IPS DF 6.9 (cell line): ENCODE results near the gene SLC17A9.

Source experiments
- DNase-seq: peaks from one replicate; pipeline ENCODE4 v3.0.0-alpha.2; 2013; ENCODE audit warnings: low read depth, low spot score
- H3K27ac ChIP-seq: one replicate; pipeline ENCODE4 v1.5.1; 2013; ENCODE audit warnings: low read length, control low read depth
- H3K27me3 ChIP-seq: 2 replicates; pipeline ENCODE4 v1.6.1; 2013; ENCODE audit warnings: mild to moderate bottlenecking, low read length; ENCODE audit not compliant: control insufficient read depth, insufficient read depth
- H3K36me3 ChIP-seq: 2 replicates; pipeline ENCODE4 v1.6.1; 2013; ENCODE audit warnings: low read length; ENCODE audit not compliant: control insufficient read depth, insufficient read depth
- H3K4me1 ChIP-seq: 2 replicates; pipeline ENCODE4 v1.6.1; 2013; ENCODE audit warnings: low read length; ENCODE audit not compliant: control insufficient read depth, insufficient read depth
- H3K4me3 ChIP-seq: 2 replicates; pipeline ENCODE4 v1.5.1; 2013; ENCODE audit warnings: mild to moderate bottlenecking, low read length
- H3K9me3 ChIP-seq: 2 replicates; pipeline ENCODE4 v1.6.1; 2013; ENCODE audit warnings: low read length, inconsistent platforms; ENCODE audit not compliant: control insufficient read depth, insufficient read depth
- WGBS: extraction: QIAGEN DNeasy Blood & Tissue Kit; methylation state at CpG from one replicate; pipeline ENCODE4 v1.1.7; 2013; ENCODE audit warnings: mixed read lengths, missing lambda C conversion rate; ENCODE audit not compliant: insufficient read length, insufficient coverage; 5-methylcytosine and 5-hydroxymethylcytosine counted together

The SLC17A9 gene

GRCh38 chr20:63007646-63008488 is 55.4 kb downstream of the SLC17A9 start:
- DNase-seq, result no peak
- H3K9me3 ChIP-seq, result no peaks in the 10 kb centered on the region
- no peak overlapping the region for H3K4me3 ChIP-seq
- H3K27ac ChIP-seq, result no peak overlapping the region
- H3K27me3 ChIP-seq, result peaks cover 53% of the 10 kb centered on the region
- no peaks in the 10 kb centered on the region for H3K36me3 ChIP-seq
- peaks cover 9% of the 10 kb centered on the region for H3K4me1 ChIP-seq
- no CpG with 5 or more reads among the region's 46 CpGs for WGBS

GRCh38 chr20:63008541-63009044 is 56.1 kb downstream of the SLC17A9 start:
- Histone ChIP-seq H3K36me3 (no peaks in the 10 kb centered on the region), H3K4me1 (peaks cover 6% of the 10 kb centered on the region), H3K27me3 (peaks cover 48% of the 10 kb centered on the region), H3K9me3 (no peaks in the 10 kb centered on the region), H3K4me3 (no peak overlapping the region), H3K27ac (no peak overlapping the region)
- no peak for DNase-seq
- no CpG with 5 or more reads among the region's 21 CpGs for WGBS

- peaks cover 4% of the 10 kb centered on the region; the same call in 1 of the 2 replicates for H3K4me1 ChIP-seq
- no peak overlapping the region for H3K27ac ChIP-seq
- no CpG with 5 or more reads among the region's 54 CpGs for WGBS
- no peaks in the 10 kb centered on the region for H3K9me3 ChIP-seq
- H3K4me3 ChIP-seq, result no peak overlapping the region
- H3K27me3 ChIP-seq, result peaks cover 44% of the 10 kb centered on the region
- DNase-seq, result no peak
- no peaks in the 10 kb centered on the region for H3K36me3 ChIP-seq
Measured at GRCh38 chr20:63009045-63009961, 56.8 kb downstream of the SLC17A9 start.

- Histone ChIP-seq H3K4me3 (no peak overlapping the region), H3K27ac (no peak overlapping the region), H3K4me1 (peaks cover 6% of the 10 kb centered on the region; the same call in 1 of the 2 replicates), H3K27me3 (peaks cover 36% of the 10 kb centered on the region), H3K9me3 (no peaks in the 10 kb centered on the region), H3K36me3 (no peaks in the 10 kb centered on the region)
- DNase-seq, result no peak
- no CpG with 5 or more reads among the region's 30 CpGs for WGBS
Measured at GRCh38 chr20:63009988-63010769, 57.7 kb downstream of the SLC17A9 start.

- no peaks in the 10 kb centered on the region for H3K36me3 ChIP-seq
- no peak overlapping the region for H3K27ac ChIP-seq
- peaks cover 20% of the 10 kb centered on the region for H3K27me3 ChIP-seq
- H3K4me1 ChIP-seq, result peaks cover 8% of the 10 kb centered on the region; the same call in 1 of the 2 replicates
- H3K9me3 ChIP-seq, result no peaks in the 10 kb centered on the region
- H3K4me3 ChIP-seq, result no peak overlapping the region
- no CpG with 5 or more reads among the region's 3 CpGs for WGBS
- no peak for DNase-seq
Measured at GRCh38 chr20:63011798-63012197, 59.3 kb downstream of the SLC17A9 start.

GRCh38 chr20:63013207-63013606 is 60.7 kb downstream of the SLC17A9 start:
- DNase-seq, result no peak
- no peaks in the 10 kb centered on the region for H3K9me3 ChIP-seq
- H3K4me1 ChIP-seq, result peaks cover 7% of the 10 kb centered on the region; the same call in 1 of the 2 replicates
- no peaks in the 10 kb centered on the region for H3K36me3 ChIP-seq
- no peak overlapping the region for H3K4me3 ChIP-seq
- no peak overlapping the region for H3K27ac ChIP-seq
- H3K27me3 ChIP-seq, result peaks cover 7% of the 10 kb centered on the region; the same call in 1 of the 2 replicates

- H3K4me3 ChIP-seq, result no peak overlapping the region; the same call in 1 of the 2 replicates
- no peaks in the 10 kb centered on the region for H3K27me3 ChIP-seq
- H3K27ac ChIP-seq, result no peak overlapping the region
- no peaks in the 10 kb centered on the region for H3K9me3 ChIP-seq
- H3K36me3 ChIP-seq, result no peaks in the 10 kb centered on the region
- DNase-seq, result no peak
- H3K4me1 ChIP-seq, result peaks cover 7% of the 10 kb centered on the region; the same call in 1 of the 2 replicates
- no CpG with 5 or more reads among the region's 12 CpGs for WGBS
Measured at GRCh38 chr20:63014287-63014686, 61.8 kb downstream of the SLC17A9 start.

- H3K9me3 ChIP-seq, result no peaks in the 10 kb centered on the region
- peaks cover 7% of the 10 kb centered on the region; the same call in 1 of the 2 replicates for H3K4me1 ChIP-seq
- no peak for DNase-seq
- no peaks in the 10 kb centered on the region for H3K27me3 ChIP-seq
- no peaks in the 10 kb centered on the region for H3K36me3 ChIP-seq
- H3K27ac ChIP-seq, result no peak overlapping the region
- H3K4me3 ChIP-seq, result no peak overlapping the region; the same call in 1 of the 2 replicates
- WGBS, result no CpG with 5 or more reads among the region's 11 CpGs
Measured at GRCh38 chr20:63014710-63015109, 62.2 kb downstream of the SLC17A9 start.

GRCh38 chr20:63015147-63015661 is 62.7 kb downstream of the SLC17A9 start:
- Histone ChIP-seq H3K4me3 (no peak overlapping the region), H3K27me3 (no peaks in the 10 kb centered on the region), H3K4me1 (peaks cover 7% of the 10 kb centered on the region; the same call in 1 of the 2 replicates), H3K9me3 (no peaks in the 10 kb centered on the region), H3K36me3 (no peaks in the 10 kb centered on the region), H3K27ac (no peak overlapping the region)
- WGBS, result no CpG with 5 or more reads among the region's 15 CpGs
- DNase-seq, result no peak
